ENCODE measurements around the gene PLCB2.

PLCB2 gene

GRCh38 chr15:40307421-40308211 lies at the start of gene PLCB2:
Gene PLCB2 (minus strand): TSS chr15:40307935. CDS start chr15:40307672, 263 bp downstream.
- Histone ChIP-seq H3K4me1 (ENCODE audit: insufficient read depth, low read length) (peaks cover 18% of the 10 kb centered on the region; the same call in 1 of the 2 replicates), H3K36me3 (ENCODE audit: insufficient read depth, low read length) (no peaks in the 10 kb centered on the region), H3K9me3 (ENCODE audit: control insufficient read depth, insufficient read depth, low read length) (no peaks in the 10 kb centered on the region), H3K9ac (ENCODE audit: low read depth, low read length) (peak within 1 kb of the TSS; percentile 52)

- H3K9ac ChIP-seq (ENCODE audit: low read depth, low read length): peak overlapping the region; percentile 40
- H3K4me1 ChIP-seq (ENCODE audit: insufficient read depth, low read length): peaks cover 11% of the 10 kb centered on the region
- H3K36me3 ChIP-seq (ENCODE audit: insufficient read depth, low read length): no peaks in the 10 kb centered on the region
- no peaks in the 10 kb centered on the region for H3K9me3 ChIP-seq (ENCODE audit: control insufficient read depth, insufficient read depth, low read length)
These were observed 49.5 kb upstream of the PLCB2 start for GRCh38 chr15:40357246-40357645.

- H3K9ac ChIP-seq (ENCODE audit: low read depth, low read length): no peak overlapping the region
- H3K36me3 ChIP-seq (ENCODE audit: insufficient read depth, low read length): no peaks in the 10 kb centered on the region
- no peaks in the 10 kb centered on the region for H3K9me3 ChIP-seq (ENCODE audit: control insufficient read depth, insufficient read depth, low read length)
- H3K4me1 ChIP-seq (ENCODE audit: insufficient read depth, low read length): peaks cover 11% of the 10 kb centered on the region
These were observed 48.3 kb upstream of the PLCB2 start for GRCh38 chr15:40355976-40356585.

GRCh38 chr15:40354408-40355171 lies 46.9 kb upstream of the PLCB2 start:
- Histone ChIP-seq H3K4me1 (ENCODE audit: insufficient read depth, low read length) (peaks cover 11% of the 10 kb centered on the region), H3K9ac (ENCODE audit: low read depth, low read length) (no peak overlapping the region), H3K36me3 (ENCODE audit: insufficient read depth, low read length) (no peaks in the 10 kb centered on the region), H3K9me3 (ENCODE audit: control insufficient read depth, insufficient read depth, low read length) (no peaks in the 10 kb centered on the region)

- H3K9me3 ChIP-seq (ENCODE audit: control insufficient read depth, insufficient read depth, low read length): no peaks in the 10 kb centered on the region
- H3K4me1 ChIP-seq (ENCODE audit: insufficient read depth, low read length): peaks cover 11% of the 10 kb centered on the region
- no peaks in the 10 kb centered on the region for H3K36me3 ChIP-seq (ENCODE audit: insufficient read depth, low read length)
- no peak overlapping the region for H3K9ac ChIP-seq (ENCODE audit: low read depth, low read length)
These were observed 46.0 kb upstream of the PLCB2 start for GRCh38 chr15:40353697-40354096.

- Histone ChIP-seq H3K9ac (ENCODE audit: low read depth, low read length) (no peak overlapping the region), H3K9me3 (ENCODE audit: control insufficient read depth, insufficient read depth, low read length) (no peaks in the 10 kb centered on the region), H3K4me1 (ENCODE audit: insufficient read depth, low read length) (peaks cover 11% of the 10 kb centered on the region), H3K36me3 (ENCODE audit: insufficient read depth, low read length) (no peaks in the 10 kb centered on the region)
These were observed 44.7 kb upstream of the PLCB2 start for GRCh38 chr15:40352281-40352901.

- Histone ChIP-seq H3K4me1 (ENCODE audit: insufficient read depth, low read length) (peaks cover 5% of the 10 kb centered on the region), H3K36me3 (ENCODE audit: insufficient read depth, low read length) (no peaks in the 10 kb centered on the region), H3K9me3 (ENCODE audit: control insufficient read depth, insufficient read depth, low read length) (no peaks in the 10 kb centered on the region), H3K9ac (ENCODE audit: low read depth, low read length) (no peak overlapping the region)
These were observed 41.4 kb upstream of the PLCB2 start for GRCh38 chr15:40349163-40349562.

DNA sequence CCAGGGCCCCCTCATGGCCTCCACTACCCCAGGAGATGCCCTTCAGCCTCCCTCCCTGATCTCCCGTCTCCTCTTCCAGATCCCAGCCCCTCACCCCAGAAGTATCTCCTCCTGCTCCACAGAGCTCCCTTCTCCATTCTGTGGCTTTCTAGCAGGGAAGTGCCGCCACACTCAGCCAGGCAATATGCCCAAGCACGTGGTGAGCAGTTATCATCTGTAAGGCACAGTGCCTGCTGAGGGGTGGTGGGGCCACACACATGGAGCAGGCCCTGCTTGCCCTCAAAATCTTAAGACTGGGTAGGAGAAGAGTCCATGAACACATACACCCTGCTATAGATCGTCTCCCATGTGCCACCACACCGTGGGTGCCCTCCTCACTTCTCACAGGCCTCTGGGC lies 40.7 kb upstream of the PLCB2 start:
- no peak overlapping the region for H3K9ac ChIP-seq (ENCODE audit: low read depth, low read length)
- no peaks in the 10 kb centered on the region for H3K9me3 ChIP-seq (ENCODE audit: control insufficient read depth, insufficient read depth, low read length)
- peaks cover under 1% of the 10 kb centered on the region; the same call in 1 of the 2 replicates for H3K4me1 ChIP-seq (ENCODE audit: insufficient read depth, low read length)
- no peaks in the 10 kb centered on the region for H3K36me3 ChIP-seq (ENCODE audit: insufficient read depth, low read length)

DNA sequence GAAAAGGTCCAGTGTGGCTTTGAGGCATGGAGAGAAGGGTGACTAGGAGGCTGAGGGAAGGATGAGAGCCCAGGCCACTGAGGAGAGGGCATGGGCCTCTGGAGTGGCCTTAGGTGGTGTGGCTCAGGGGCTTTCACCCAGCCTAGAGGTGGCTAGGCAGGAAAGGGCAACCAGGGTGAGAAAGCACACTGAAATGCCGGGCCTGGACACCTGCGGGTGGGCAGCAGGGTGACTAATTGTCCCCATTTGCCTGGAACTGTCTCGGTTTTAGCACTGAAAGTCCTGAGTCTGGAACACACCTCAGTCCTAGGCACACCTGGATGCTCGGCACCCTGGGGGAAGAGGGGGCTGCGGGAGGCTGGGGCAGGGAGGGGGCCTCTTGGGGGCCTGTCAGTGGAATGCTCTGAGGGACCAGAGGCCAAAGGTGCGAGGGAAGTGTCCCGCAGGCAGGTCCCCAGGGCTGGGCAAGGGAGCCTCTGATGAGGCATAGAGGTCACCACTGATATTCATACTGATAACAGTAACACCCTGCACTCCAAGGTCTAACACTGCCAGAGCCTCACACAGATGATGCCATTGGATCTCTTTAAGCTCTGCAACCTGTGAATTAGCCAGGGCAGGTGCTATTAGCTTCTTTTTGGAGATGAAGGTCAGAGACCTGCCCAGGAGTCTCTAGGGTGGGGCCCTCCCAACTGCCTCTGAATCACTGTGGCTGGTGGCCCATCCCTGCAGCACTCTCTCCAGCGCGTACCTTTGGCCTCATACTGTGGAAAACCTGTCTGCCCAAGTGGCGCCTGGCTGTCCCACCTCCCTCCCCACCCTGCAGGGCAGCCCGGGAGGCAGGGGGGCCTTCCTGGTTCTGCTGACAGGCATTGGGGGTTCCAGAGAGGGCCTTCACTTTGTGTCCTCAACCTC lies 40.1 kb upstream of the PLCB2 start:
- no peaks in the 10 kb centered on the region for H3K9me3 ChIP-seq (ENCODE audit: control insufficient read depth, insufficient read depth, low read length)
- H3K9ac ChIP-seq (ENCODE audit: low read depth, low read length): no peak overlapping the region
- H3K36me3 ChIP-seq (ENCODE audit: insufficient read depth, low read length): no peaks in the 10 kb centered on the region
- H3K4me1 ChIP-seq (ENCODE audit: insufficient read depth, low read length): peaks cover 7% of the 10 kb centered on the region; the same call in 1 of the 2 replicates

- H3K36me3 ChIP-seq (ENCODE audit: insufficient read depth, low read length): no peaks in the 10 kb centered on the region
- no peaks in the 10 kb centered on the region for H3K9me3 ChIP-seq (ENCODE audit: control insufficient read depth, insufficient read depth, low read length)
- H3K9ac ChIP-seq (ENCODE audit: low read depth, low read length): no peak overlapping the region
- peaks cover 8% of the 10 kb centered on the region; the same call in 1 of the 2 replicates for H3K4me1 ChIP-seq (ENCODE audit: insufficient read depth, low read length)
These were observed 39.1 kb upstream of the PLCB2 start for GRCh38 chr15:40346579-40347558.

GRCh38 chr15:40345867-40346578 lies 38.3 kb upstream of the PLCB2 start:
- peaks cover 8% of the 10 kb centered on the region; the same call in 1 of the 2 replicates for H3K4me1 ChIP-seq (ENCODE audit: insufficient read depth, low read length)
- H3K9me3 ChIP-seq (ENCODE audit: control insufficient read depth, insufficient read depth, low read length): no peaks in the 10 kb centered on the region
- no peak overlapping the region for H3K9ac ChIP-seq (ENCODE audit: low read depth, low read length)
- H3K36me3 ChIP-seq (ENCODE audit: insufficient read depth, low read length): no peaks in the 10 kb centered on the region

GRCh38 chr15:40345225-40345866 lies 37.6 kb upstream of the PLCB2 start:
- H3K9ac ChIP-seq (ENCODE audit: low read depth, low read length): no peak overlapping the region
- H3K36me3 ChIP-seq (ENCODE audit: insufficient read depth, low read length): no peaks in the 10 kb centered on the region
- peaks cover 11% of the 10 kb centered on the region; the same call in 1 of the 2 replicates for H3K4me1 ChIP-seq (ENCODE audit: insufficient read depth, low read length)
- H3K9me3 ChIP-seq (ENCODE audit: control insufficient read depth, insufficient read depth, low read length): no peaks in the 10 kb centered on the region

Measured in ES-I3 (cell line).